MV-4-11 (cell line): ENCODE results near the gene MEGF9.
A peak's percentile ranks its signal among the peaks of the same experiment; 100 is the strongest.
"Not testable (repeated sequence)": the region's sequence is repeated elsewhere in the genome, so short reads cannot be mapped to it uniquely, and the experiment has no call there.

Source experiments
- DNase-seq: peaks from one replicate; lab custom pipeline; 2025; lab: John Stamatoyannopoulos, UW

The MEGF9 gene

DNA sequence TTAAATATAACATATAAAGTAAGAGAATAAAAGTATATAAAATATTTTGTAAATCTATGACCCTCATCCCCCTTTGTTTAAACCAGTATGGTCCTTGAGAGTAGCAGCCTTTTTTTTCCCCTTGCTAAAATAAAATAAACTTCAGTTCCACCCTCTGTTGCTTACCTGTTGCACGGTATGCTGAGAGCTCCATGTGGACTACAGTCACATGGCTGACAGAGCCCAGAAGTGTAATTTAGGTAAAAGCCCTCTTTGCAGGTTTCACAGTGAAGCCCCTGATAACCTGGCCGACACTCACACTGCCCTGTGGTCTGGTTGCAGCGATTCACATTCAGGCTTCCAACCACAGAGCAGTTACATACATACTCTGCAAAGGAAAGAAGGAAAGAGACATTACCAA lies 55.1 kb downstream of the MEGF9 start:
- no peak for DNase-seq

DNA sequence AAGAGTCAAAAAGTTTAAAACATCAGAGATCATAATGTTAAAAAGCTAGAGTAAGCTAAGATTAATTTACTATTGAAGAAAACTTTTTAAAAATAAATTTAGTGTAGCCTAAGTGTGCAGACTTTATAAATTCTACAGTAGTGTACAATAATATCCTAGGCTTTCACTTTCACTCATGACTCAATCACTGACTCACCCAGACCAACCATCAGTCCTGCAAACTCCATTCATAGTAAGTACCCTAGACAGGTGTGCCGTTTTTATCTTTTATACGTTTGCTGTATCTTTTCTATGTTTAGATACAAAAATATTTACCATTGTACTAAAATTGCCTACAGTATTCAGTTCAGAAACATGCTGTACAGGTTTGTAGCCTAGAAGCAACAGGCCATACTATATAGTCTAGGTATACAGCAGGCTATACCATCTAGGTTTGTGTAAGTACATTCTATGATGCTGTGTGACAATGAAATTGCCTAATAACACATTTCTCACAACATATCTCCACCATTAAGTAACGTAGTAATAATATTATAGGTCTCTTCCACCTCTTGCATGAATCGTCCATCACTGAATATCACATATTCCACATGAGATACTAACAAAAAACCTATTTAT lies 59.2 kb downstream of the MEGF9 start:
- peak; percentile 27 for DNase-seq

DNA sequence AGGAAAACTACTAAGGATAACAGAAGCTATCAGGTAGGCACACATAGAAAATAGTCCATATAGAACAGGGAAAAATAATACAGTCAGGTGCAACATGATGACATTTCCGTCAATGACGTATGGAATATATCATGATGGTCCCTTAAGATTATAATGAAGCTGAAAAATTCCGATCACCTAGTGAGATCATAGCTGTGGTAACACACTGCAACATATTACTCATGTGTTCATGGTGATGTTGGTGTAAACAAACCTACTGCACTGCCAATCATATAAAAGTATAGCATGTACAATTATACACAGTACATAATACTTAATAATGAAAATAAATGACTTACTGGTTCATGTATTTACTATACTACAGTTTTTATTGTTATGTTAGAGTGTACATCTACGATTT lies 60.0 kb downstream of the MEGF9 start:
- DNase-seq: no peak

DNA sequence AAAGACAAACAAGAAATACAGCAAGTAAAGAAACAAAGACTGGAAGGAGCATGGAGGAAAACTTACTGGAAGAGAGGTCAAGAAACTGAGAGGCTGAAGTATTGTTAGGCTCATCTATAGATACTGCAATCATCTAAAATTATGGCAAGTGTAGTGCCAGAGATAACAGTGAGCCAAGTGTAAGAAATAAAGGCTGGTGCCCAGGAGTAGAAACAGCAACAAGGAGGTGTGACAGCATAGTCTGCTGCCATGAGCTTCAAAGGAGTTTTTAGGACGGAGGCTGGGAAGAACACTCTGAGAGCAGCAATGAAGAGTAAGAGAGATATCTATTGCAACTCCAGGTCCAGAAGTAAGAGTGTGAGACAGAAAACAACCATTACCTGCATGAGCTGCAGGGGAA lies 60.5 kb downstream of the MEGF9 start:
- DNase-seq: no peak

DNA sequence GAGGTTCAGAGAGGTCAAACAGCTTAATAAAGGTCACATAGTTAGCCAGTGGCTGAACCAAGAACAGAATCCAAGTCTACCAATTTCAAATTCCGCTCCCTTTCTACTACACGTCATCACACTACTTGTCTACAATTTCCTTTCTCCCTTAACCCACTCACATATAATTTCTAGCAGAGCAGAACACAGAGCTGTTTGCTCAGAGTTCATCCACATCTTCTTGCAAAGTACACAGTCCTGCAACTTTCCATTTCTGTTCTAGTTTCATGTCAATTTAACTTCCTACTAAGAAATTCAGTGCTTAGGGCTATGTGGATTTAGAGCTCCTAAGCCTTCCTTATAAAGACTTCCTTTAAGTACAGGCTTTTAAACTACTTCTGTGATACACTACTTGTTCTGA lies 61.3 kb downstream of the MEGF9 start:
- DNase-seq: peak; percentile 66

DNA sequence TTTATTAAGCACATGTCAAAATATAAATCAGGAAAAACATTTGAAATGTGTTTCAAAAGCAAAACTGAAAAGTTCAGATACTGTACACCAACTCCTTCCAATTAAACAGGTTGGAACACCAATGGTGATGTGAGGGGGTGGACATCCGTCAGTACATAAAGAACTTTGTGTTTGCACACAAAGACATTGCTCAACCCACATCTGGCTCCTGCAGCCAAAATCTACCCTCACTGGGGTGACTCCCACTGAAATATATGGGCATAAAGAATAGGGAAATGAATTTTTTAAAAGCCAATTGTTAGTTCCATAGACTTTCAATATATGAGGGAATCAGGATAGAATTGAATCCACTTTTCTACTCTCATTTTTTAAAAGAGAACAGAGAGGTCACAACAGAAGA lies 63.9 kb downstream of the MEGF9 start:
- DNase-seq: peak; percentile 74

DNA sequence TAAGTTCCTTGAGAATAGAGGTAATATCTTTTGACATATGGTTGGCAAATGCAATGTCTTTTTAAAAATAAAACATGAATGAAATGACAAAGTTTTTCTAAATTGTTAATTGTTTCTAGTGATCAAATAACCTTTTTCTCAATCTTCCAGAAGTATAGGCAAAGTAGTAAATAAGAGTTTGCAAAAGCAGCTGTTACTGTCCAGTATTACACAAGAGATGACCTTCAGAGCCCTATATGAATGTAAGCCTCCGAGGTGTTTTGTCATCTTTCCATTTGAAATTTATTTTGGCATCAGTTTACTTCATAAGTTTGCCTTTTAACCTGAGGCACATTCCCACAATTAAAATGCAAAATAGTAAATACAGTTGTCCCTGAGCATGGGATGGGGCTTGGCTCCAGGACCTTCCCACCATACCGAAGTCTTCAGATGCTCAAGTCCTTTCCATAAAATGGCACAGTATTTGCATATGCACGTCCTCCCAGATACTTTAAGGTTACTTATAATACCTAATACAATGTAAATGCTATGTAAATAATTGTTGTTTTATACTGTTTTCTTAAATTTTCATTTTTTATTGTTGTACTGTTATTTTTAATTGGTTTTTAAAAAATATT lies 65.6 kb downstream of the MEGF9 start:
- no peak for DNase-seq

DNA sequence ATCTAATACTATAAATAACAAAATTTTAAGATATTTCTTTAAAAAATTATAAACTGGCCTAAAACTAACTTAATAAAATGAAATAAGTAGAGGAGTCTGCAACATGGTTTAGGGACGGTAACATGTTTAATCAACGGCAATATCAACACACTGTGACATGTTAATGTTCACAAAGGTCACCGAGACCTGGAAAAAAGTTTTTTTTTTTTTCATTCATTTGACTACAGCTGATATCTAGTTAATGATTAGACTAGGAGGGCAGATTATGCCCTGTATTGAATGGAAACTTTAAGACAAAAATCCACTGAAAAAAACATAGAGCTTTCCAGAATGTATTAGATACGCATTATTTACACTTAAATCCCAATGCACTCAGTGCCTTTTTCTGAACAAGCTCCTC lies 67.3 kb downstream of the MEGF9 start:
- no peak for DNase-seq

DNA sequence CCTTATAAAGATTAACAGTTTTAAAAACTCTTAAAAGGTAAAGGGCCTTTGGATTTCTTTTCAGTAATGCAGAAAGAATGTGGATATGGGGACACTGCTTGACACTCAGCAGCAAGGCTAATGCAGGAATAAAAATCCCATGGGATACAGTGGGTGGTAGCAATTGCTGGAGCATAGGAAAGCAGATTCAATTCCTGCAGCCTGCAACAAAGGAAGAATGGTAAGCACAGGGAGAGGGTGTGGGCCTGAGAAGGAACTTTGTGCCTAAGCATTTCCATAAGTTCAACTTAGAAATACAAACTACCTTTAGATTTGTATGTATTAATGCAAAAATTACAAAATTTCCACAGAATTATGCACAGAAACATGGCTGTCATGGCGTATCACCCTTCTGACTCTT lies 68.5 kb downstream of the MEGF9 start:
- DNase-seq: no peak

DNA sequence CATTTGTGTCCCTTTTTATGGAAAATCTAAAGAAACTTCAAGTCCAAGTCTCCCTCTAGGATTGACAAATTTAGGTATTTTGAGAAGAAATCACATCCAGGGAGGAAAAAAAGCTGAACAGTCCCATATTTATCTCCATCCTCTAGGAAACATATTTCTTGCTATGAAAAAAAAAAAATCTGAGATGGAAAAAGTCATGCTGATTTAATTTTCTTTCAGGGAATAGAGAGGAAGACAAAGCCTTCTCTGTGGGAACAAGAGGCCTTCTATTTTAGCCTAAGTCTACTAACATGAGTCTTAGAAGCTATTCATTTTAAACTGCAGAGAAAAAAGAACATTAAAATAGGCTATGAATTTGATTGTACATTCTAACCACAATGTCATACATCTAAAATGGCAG lies 71.2 kb downstream of the MEGF9 start:
- no peak for DNase-seq

DNA sequence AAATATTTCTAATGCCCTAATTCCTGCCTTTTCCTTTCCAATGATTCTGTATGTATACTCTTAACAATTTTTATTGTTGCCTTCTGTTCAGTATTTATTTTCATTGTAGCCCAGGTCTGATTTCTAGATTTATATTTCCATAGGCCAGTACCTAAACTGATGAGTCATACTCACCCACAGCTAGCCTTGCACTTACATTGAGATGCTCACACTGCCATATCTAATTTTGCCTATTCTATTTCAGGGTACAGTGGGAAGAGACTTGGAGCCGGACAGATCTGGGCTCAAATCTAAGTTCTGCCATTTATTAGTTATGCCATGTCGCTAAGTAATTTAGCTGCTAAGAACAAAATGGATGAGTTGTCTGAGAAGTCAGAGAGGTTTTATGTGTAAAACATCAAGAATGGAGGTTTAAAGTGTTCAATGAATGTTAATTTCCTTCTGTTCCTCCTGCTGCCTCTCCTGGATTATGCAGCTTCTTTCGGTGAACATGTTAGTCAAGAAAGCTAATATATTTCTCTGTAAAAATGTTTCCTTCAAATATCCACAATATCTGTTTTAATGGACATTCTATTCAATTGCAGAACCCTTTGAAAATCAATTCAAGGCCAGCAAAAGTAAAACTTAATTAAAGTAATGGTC lies 72.0 kb downstream of the MEGF9 start:
- DNase-seq: no peak

DNA sequence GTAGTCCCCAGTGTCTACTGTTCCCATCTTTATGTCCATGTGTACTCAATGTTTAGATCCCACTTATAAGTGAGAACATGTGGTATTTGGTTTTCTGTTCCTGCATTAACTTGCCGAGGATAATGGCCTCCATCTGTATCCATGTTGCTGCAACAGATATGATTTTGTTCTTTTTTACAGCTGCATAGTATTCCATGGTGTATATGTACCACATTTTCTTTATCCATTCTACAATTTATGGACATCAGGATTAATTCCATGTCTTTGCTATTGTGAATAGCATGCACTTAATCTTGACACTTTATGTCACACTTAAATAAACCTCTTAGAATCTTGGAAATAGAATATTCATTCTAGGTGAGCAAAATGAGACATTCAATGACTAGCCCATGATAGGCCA lies 73.4 kb downstream of the MEGF9 start:
- not testable (repeated sequence) for DNase-seq

DNA sequence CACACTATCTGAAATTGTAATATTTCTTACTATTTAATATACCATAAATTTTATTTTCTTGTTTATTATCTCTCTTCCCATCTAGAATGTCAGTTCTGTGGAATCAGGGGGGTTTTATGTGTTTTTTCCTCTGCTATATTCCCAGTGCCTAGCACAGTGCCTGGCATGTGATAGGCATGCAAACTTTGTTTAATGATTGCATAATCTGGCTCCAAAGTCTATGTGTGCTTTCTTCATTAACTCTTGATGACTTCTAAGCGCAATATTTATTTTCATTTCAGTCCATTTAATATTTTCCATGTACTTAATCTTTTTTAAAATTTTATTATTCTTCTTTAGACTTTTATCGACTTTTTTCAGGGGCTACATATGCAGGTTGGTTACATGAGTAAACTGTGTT lies 73.9 kb downstream of the MEGF9 start:
- DNase-seq: no peak

DNA sequence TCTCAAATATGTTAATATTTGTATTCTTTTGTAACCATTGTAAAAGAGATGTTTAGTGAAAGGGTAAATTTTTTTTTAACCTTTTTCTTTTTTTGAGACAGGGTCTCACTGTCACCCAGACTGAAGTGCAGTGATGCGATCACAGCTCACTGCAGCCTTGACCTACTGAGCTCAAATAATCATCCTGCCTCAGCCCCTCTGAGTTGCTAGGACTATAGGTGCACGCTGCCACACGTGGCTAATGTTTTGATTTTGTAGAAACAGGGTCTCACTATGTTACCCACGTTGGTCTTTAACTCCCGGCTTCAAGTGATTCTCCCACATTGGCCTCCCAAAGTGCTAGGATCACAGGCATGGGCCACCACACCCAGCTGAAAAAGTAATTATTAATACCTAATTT lies 76.4 kb downstream of the MEGF9 start:
- DNase-seq: no peak

DNA sequence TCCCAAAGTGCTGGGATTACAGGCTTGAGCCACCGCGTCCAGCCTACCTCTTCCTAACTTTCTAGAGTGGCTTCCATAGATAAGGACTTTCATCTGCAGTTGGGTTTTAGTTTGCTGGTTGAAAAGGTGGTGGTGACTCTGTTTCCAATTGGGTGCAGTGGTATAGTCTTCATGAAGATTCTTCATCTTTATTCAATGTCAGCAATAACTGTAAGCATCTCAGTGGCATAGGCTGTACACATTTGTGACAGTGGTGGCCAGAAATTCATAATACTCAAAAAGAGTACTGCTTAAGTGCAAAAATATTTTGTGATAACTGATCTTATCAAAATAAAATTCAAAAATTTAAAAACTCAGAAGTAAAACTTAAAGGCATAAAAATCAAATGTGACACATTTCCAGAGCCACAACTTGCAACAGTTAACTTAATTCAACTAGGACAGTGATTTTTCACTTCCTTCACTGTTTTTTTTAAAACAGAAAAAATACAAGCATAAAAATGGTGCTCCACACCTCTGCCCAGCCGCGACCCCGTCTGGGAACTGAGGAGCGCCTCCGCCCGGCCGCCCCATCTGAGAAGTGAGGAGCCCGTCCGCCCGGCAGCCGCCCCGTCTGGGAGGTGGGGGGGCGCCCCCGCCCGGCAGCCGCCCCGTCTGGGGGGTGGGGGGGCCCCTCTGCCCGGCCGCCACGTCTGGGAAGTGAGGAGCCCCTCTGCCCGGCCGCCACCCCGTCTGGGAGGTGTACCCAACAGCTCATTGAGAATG lies 77.9 kb downstream of the MEGF9 start:
- no peak for DNase-seq

DNA sequence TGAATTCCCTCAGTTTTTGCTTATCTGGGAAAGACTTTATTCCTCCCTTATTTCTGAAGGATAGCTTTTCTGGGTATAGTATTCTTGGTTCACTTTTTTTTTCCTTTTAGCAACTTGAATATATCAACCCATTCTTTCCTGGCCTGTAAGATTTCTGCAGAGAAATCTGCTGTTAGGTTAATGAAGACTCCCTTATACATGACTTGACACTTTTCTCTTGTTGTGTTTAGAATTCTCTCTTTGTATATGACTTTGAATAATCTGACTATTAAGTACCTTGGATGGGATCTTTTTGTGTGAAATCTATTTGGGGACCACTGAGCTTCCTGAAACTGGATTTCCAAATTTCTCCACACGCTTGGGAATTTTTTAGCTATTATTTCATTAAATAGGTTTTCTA lies 79.3 kb downstream of the MEGF9 start:
- no peak for DNase-seq

DNA sequence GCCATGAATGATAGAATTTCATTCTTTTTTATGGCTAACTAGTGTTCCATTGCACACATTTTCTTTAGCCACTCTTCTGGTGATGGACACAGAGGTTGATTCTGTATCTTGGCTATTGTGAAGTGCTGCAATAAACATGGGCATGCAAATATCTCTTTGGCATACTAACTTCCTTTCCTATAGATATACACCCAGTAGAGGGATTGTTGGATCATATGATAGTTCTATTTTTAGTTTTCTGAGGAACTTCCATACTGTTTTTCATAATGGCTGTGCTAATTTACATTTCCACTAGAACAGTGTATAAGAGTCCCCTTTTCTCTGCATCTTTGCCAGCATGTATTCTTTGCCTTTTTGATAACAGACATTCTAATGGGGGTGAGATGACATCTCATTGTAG lies 83.9 kb downstream of the MEGF9 start:
- no peak for DNase-seq

DNA sequence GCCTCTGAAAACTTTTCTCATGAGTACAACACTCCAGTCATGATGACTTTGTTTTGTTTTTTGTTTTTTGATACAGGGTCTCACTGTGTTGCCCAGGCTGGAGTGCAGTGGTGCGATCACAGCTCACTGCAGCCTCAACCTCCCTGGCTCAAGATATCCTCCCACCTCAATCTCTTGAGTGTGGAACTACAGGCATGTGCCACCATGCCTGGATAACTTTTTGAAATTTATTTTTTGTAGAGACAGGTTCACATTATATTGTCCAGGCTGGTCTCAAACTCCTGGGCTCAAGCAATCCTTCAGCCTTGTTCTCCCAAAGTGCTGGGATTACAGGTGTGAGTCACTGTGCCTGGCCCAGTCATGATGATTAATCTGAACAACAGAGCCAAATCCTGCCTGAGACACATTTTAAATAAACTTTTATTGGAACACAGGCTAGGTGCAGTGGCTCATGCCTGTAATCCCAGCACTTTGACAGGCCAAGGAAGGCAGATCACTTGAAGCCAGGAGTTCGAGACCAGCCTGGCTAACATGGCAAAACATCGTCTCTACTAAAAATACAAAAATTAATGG lies 85.3 kb downstream of the MEGF9 start:
- not testable (repeated sequence) for DNase-seq

DNA sequence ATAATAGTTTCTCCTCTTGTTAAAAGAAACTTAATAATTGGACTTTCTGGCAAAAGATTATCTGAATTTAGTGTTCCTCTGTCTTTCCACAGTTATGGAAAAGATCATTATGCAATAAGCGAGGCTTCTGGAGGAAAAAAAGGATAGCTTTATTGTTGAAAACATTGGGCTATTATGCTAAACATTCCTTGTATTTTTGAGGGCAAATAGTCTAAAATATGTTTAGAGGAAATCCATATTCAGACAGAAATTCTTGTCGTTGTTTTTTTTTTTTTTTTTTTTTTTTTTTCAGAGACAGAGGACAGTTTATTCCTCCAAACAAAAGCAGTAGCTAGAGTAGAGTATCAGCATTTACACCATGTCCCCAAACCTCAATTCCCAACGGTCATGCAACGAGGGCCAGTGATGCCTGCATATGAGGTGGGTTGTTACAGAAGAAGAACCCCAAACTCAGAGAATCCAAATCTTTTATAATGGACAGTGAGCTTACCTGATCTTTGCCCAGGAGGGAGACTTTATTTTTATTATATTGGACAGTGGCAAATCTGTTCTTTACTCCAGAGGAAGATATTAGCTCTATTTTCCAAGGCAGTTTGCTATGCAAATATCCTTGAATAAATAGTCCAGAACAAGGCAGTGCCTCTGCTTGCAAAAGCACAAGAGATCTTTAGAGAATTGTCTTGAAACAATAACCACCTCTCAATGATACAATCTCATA lies 85.9 kb downstream of the MEGF9 start:
- no peak for DNase-seq

DNA sequence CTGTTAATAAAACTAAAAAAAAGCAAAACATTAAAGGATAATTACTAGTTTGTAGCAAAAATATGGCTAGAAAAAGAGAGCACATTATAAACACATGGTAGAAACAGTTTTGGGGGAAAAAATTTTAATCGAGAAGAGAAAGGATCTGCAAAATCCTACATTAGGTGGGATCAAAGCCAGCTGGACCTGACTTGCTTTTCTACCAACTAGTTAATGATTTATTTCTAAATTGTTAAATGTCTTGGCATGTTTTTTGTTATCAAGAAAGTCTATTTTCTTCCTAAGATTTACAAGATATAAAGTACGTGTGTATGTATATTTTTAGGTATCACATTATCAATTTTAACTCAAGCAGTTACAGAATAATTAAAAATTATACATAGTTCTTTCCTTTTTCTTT lies 87.2 kb downstream of the MEGF9 start:
- no peak for DNase-seq

DNA sequence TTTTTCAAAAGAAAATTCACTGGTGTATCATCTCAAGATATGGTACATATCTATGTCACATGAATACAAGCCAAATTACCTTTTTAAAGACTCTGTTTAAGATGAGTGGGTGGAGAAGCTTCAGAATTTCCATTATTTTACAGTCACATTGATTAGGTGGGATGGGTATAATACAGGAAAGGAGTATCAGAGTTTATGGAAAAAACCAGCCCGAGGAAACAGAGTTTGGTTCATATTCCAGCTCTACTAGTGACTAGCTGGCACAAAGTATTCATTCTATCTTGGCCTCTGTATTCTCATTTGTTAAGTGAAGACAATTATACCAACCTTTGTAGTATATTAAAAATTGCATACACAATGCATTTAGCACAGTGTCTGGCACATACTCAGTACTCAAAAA lies 87.8 kb downstream of the MEGF9 start:
- no peak for DNase-seq

DNA sequence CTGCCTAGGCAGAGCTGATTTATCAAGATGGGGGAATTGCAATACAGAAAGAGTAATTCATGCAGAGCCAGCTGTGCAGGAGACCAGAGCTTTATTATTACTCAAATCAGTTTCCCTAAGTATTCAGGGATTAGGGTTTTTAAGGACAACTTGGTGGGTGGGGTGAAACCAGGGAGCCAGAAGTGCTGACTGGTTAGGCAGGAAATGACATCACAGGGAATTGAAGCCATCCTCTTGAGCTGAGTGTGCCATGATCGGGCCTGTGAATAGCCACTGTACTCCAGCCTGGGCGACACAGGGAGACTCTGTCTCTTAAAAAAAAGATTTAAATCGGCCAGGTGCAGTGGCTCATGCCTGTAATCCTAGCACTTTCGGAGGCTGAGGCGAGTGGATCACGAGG lies 89.0 kb downstream of the MEGF9 start:
- no peak for DNase-seq
